HFFc6 (cell line): ENCODE measurements around the gene NEB. TPM values are rescaled to one million over a fixed set of nuclear protein-coding genes. Genes with fewer than 3 reads are reported as not detected.
A peak's percentile ranks its signal among the peaks of the same experiment; 100 is the strongest.

ENCODE experiments used
- DNase-seq: peaks from one replicate; pipeline ENCODE4 v3.0.0-alpha.2; 2018
- H3K27ac Mint-ChIP-seq: 2 replicates; pipeline ENCODE4 v1.8.0; 2020; ENCODE audit warnings: mild to moderate bottlenecking, mixed read lengths
- H3K27me3 Mint-ChIP-seq: 2 replicates; pipeline ENCODE4 v1.8.0; 2021; ENCODE audit warnings: mild to moderate bottlenecking, moderate library complexity, mixed read lengths; ENCODE audit not compliant: insufficient read depth
- H3K36me3 Mint-ChIP-seq: 2 replicates; pipeline ENCODE4 v1.8.0; 2021; ENCODE audit warnings: low read depth, mixed read lengths
- H3K4me1 Mint-ChIP-seq: 2 replicates; pipeline ENCODE4 v1.8.0; 2020; ENCODE audit warnings: low read depth, mixed read lengths
- H3K4me3 Mint-ChIP-seq: 2 replicates; pipeline ENCODE4 v1.8.0; 2020; ENCODE audit warnings: mild to moderate bottlenecking, moderate library complexity, mixed read lengths
- H3K9me3 Mint-ChIP-seq: 2 replicates; pipeline ENCODE4 v1.8.0; 2020; ENCODE audit warnings: mild to moderate bottlenecking, mixed read lengths
- CTCF ChIP-seq: fragments of 200-600 bp; sonication (generic); IDR thresholded peaks from 2 replicates; pipeline ENCODE4 v1.5.0; 2021; ENCODE audit warnings: antibody characterized with exemption, mild to moderate bottlenecking
- total RNA-seq, 6 experiments: library from RNA; stranded (reverse); fragmentation: NEBNext Ultra II Directional; extraction: Animal tissue kit (Norgen Biotek cat#: 25700); gene quantifications; 2 replicates in 1 of 6; 3 replicates in 5 of 6; pipeline ENCODE4 v1.2.3, GENCODE V29; 2021

The NEB gene
- total RNA-seq, 6 experiments from 2014 or later: under 0.01 TPM; not detected in 5

- Mint-ChIP-seq H3K36me3 (peaks cover 40% of the 10 kb centered on the region), H3K4me3 (no peak overlapping the region), H3K27ac (no peak overlapping the region), H3K9me3 (no peaks in the 10 kb centered on the region), H3K27me3 (peaks cover 1% of the 10 kb centered on the region), H3K4me1 (no peaks in the 10 kb centered on the region)
- DNase-seq: no peak
- no peak for TF ChIP-seq CTCF
Observed at GRCh38 chr2:151780938-151781337, 46.7 kb upstream of the NEB start.

GRCh38 chr2:151777935-151778334 lies 43.7 kb upstream of the NEB start:
- H3K27ac Mint-ChIP-seq: no peak overlapping the region
- no peak overlapping the region for H3K4me3 Mint-ChIP-seq
- no peak for TF ChIP-seq CTCF
- peaks cover 22% of the 10 kb centered on the region for H3K4me1 Mint-ChIP-seq
- H3K36me3 Mint-ChIP-seq: peaks cover 40% of the 10 kb centered on the region
- H3K9me3 Mint-ChIP-seq: no peaks in the 10 kb centered on the region
- DNase-seq: no peak
- H3K27me3 Mint-ChIP-seq: peaks cover 1% of the 10 kb centered on the region; the same call in 1 of the 2 replicates

GRCh38 chr2:151777487-151777886 lies 43.2 kb upstream of the NEB start:
- no peaks in the 10 kb centered on the region for H3K9me3 Mint-ChIP-seq
- peaks cover 40% of the 10 kb centered on the region for H3K36me3 Mint-ChIP-seq

GRCh38 chr2:151776367-151776766 lies 42.1 kb upstream of the NEB start:
- no peak for TF ChIP-seq CTCF
- Mint-ChIP-seq H3K4me1 (peaks cover 34% of the 10 kb centered on the region), H3K27ac (no peak overlapping the region), H3K27me3 (peaks cover 1% of the 10 kb centered on the region; the same call in 1 of the 2 replicates), H3K9me3 (no peaks in the 10 kb centered on the region), H3K36me3 (peaks cover 40% of the 10 kb centered on the region), H3K4me3 (no peak overlapping the region)
- DNase-seq: no peak

More at GRCh38 chr2:151777487-151777886, 43.2 kb upstream of the NEB start:
- Mint-ChIP-seq H3K27ac (no peak overlapping the region), H3K27me3 (peaks cover 1% of the 10 kb centered on the region; the same call in 1 of the 2 replicates), H3K4me1 (peaks cover 22% of the 10 kb centered on the region), H3K4me3 (no peak overlapping the region)
- DNase-seq: no peak
- peak; percentile 45 for TF ChIP-seq CTCF

- TF ChIP-seq CTCF: no peak
- Mint-ChIP-seq H3K9me3 (no peaks in the 10 kb centered on the region), H3K27ac (peak overlapping the region; percentile 90), H3K36me3 (peaks cover 40% of the 10 kb centered on the region), H3K27me3 (peaks cover 1% of the 10 kb centered on the region; the same call in 1 of the 2 replicates), H3K4me3 (peak overlapping the region; percentile 65), H3K4me1 (peaks cover 37% of the 10 kb centered on the region)
- DNase-seq: peak; percentile 19
Observed at GRCh38 chr2:151775057-151775740, 40.9 kb upstream of the NEB start.
